Superior temporal gyrus (tissue), 1 donor: ENCODE measurements around the gene EPS8L2.

ENCODE experiments used
- DNase-seq: peaks from one replicate; pipeline ENCODE4 v3.0.0-alpha.2; 2016; ENCODE audit errors: extremely low spot score

EPS8L2 gene

GRCh38 chr11:776263-776560, 70.2 kb downstream of the EPS8L2 start:
- DNase-seq, result no peak

- DNase-seq, result no peak
These were observed 70.7 kb downstream of the EPS8L2 start for GRCh38 chr11:776561-777287.
